ENCODE results near the gene WAC. TPM values are rescaled to one million over a fixed set of nuclear protein-coding genes. Genes with fewer than 3 reads are reported as not detected.

WAC gene
- total and polyA plus RNA-seq, 2 experiments from 2014 or later = 59.4 to 116 TPM

DNA sequence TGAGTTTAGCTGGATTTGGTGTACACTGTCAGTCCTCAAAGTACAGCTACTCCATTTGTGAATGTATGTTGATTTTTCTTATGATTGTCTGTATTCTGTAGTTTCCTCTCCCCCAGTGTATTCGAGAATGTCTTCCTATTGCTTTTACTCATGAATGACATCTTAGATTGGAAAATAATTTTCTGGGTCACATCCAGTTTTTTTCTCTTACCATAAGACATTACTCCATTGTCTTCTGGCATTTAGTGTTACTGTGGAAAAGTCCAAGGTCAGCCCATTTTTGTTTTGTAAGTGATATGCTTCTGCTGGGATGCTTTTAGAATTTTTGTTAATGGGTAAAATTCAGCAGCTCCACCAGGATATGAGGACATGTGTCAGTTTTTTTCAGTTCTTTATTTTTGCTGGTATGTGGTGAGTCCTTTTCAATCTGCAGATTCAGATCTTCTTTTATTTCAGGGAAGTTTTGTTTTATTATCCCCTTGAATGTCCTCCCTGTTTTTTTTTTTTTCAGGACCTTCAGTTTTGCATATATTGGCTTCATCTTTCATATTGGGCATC lies 33.6 kb downstream of the WAC start (continued):
- TF ChIP-seq, protein P1, sequence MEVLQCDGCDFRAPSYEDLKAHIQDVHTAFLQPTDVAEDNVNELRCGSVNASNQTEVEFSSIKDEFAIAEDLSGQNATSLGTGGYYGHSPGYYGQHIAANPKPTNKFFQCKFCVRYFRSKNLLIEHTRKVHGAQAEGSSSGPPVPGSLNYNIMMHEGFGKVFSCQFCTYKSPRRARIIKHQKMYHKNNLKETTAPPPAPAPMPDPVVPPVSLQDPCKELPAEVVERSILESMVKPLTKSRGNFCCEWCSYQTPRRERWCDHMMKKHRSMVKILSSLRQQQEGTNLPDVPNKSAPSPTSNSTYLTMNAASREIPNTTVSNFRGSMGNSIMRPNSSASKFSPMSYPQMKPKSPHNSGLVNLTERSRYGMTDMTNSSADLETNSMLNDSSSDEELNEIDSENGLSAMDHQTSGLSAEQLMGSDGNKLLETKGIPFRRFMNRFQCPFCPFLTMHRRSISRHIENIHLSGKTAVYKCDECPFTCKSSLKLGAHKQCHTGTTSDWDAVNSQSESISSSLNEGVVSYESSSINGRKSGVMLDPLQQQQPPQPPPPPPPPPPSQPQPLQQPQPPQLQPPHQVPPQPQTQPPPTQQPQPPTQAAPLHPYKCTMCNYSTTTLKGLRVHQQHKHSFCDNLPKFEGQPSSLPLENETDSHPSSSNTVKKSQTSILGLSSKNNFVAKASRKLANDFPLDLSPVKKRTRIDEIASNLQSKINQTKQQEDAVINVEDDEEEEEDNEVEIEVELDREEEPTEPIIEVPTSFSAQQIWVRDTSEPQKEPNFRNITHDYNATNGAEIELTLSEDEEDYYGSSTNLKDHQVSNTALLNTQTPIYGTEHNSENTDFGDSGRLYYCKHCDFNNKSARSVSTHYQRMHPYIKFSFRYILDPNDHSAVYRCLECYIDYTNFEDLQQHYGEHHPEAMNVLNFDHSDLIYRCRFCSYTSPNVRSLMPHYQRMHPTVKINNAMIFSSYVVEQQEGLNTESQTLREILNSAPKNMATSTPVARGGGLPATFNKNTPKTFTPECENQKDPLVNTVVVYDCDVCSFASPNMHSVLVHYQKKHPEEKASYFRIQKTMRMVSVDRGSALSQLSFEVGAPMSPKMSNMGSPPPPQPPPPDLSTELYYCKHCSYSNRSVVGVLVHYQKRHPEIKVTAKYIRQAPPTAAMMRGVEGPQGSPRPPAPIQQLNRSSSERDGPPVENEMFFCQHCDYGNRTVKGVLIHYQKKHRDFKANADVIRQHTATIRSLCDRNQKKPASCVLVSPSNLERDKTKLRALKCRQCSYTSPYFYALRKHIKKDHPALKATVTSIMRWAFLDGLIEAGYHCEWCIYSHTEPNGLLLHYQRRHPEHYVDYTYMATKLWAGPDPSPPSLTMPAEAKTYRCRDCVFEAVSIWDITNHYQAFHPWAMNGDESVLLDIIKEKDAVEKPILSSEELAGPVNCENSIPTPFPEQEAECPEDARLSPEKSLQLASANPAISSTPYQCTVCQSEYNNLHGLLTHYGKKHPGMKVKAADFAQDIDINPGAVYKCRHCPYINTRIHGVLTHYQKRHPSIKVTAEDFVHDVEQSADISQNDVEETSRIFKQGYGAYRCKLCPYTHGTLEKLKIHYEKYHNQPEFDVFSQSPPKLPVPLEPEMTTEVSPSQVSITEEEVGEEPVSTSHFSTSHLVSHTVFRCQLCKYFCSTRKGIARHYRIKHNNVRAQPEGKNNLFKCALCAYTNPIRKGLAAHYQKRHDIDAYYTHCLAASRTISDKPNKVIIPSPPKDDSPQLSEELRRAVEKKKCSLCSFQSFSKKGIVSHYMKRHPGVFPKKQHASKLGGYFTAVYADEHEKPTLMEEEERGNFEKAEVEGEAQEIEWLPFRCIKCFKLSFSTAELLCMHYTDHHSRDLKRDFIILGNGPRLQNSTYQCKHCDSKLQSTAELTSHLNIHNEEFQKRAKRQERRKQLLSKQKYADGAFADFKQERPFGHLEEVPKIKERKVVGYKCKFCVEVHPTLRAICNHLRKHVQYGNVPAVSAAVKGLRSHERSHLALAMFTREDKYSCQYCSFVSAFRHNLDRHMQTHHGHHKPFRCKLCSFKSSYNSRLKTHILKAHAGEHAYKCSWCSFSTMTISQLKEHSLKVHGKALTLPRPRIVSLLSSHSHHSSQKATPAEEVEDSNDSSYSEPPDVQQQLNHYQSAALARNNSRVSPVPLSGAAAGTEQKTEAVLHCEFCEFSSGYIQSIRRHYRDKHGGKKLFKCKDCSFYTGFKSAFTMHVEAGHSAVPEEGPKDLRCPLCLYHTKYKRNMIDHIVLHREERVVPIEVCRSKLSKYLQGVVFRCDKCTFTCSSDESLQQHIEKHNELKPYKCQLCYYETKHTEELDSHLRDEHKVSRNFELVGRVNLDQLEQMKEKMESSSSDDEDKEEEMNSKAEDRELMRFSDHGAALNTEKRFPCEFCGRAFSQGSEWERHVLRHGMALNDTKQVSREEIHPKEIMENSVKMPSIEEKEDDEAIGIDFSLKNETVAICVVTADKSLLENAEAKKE (CRISPR knock-in tag; IDR thresholded peaks at IDR 0.05) = no peak
- TF ChIP-seq ZNF331 (CRISPR knock-in tag; IDR thresholded peaks at IDR 0.05; ENCODE audit: low read depth) = no peak
- no peak for TF ChIP-seq ZNF114 (CRISPR knock-in tag; IDR thresholded peaks at IDR 0.05)
- no peak for TF ChIP-seq STAT1 (IDR thresholded peaks at IDR 0.05; ENCODE audit: unreplicated experiment)
- TF ChIP-seq, protein P2, sequence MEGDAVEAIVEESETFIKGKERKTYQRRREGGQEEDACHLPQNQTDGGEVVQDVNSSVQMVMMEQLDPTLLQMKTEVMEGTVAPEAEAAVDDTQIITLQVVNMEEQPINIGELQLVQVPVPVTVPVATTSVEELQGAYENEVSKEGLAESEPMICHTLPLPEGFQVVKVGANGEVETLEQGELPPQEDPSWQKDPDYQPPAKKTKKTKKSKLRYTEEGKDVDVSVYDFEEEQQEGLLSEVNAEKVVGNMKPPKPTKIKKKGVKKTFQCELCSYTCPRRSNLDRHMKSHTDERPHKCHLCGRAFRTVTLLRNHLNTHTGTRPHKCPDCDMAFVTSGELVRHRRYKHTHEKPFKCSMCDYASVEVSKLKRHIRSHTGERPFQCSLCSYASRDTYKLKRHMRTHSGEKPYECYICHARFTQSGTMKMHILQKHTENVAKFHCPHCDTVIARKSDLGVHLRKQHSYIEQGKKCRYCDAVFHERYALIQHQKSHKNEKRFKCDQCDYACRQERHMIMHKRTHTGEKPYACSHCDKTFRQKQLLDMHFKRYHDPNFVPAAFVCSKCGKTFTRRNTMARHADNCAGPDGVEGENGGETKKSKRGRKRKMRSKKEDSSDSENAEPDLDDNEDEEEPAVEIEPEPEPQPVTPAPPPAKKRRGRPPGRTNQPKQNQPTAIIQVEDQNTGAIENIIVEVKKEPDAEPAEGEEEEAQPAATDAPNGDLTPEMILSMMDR (conservative IDR thresholded peaks at IDR 0.05; ENCODE audit: low read depth in 2 of 2) = no peak
- no peak for TF ChIP-seq CREB1 (CRISPR knock-in tag; IDR thresholded peaks at IDR 0.05; ENCODE audit: low read depth)

DNA sequence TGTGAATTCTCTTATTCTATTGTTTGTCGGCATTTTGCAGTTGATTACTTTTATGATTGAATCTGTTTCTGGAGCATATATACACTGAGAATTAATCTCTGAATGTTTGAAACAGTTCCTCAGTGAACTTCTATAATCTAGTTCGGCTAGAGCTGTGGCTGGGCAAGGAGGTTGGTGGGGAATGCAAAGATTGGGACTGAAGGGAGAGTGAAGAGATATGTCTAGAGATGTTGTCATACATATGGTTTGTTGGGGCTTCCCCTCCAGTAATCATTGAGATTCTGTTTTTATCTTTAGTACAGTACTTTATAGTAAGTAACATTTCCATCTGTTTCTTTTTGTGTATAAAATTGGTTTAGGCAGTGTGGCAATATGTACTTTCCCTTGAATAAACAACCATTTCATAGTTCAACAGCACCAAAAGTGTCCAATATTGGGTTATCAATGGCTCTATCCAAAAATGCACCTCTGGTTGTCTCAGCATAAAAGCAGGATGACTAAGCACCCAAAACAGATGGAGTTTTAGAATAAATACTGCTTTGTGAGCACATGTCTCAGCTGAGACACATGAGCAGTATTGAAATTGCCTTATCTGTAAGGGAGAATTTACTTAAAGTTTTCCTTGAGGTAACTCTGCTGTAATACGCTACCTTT lies 36.7 kb downstream of the WAC start:
- Histone ChIP-seq H3K79me2 (replicated peaks; ENCODE audit: insufficient read depth) (peaks cover 100% of the 10 kb centered on the region), H3K4me1 (ENCODE audit: insufficient read depth) (peaks cover 23% of the 10 kb centered on the region; the same call in 1 of the 2 replicates), H4K20me1 (replicated peaks; ENCODE audit: insufficient read depth) (peaks cover 90% of the 10 kb centered on the region), H3K36me3 (ENCODE audit: insufficient read depth) (peaks cover 8% of the 10 kb centered on the region; the same call in 1 of the 2 replicates), H3K4me2 (no peak overlapping the region), H2AFZ (no peak overlapping the region), H3K27me3 (ENCODE audit: insufficient read depth) (no peaks in the 10 kb centered on the region), H3K27ac (ENCODE audit: low read depth) (no peak overlapping the region), H3K4me3 (no peak overlapping the region), H3K9me2 (ENCODE audit: insufficient read depth) (no peaks in the 10 kb centered on the region), H3F3A (replicated peaks; ENCODE audit: low read depth) (no peaks in the 10 kb centered on the region)
- Mint-ChIP-seq H3K27me3 (ENCODE audit: insufficient read depth, low read depth, poor library complexity) (no peaks in the 10 kb centered on the region), H3K4me1 (peaks cover 9% of the 10 kb centered on the region), H3K27ac (peak overlapping the region; percentile 12; the same call in 1 of the 2 replicates), H3K9me3 (no peaks in the 10 kb centered on the region), H3K36me3 (ENCODE audit: low read depth) (peaks cover 26% of the 10 kb centered on the region; the same call in 2 of the 3 replicates), H3K4me3 (no peak overlapping the region)
- DNase-seq (ENCODE audit: low spot score) (no peak), ATAC-seq (no peak)
- TF ChIP-seq NANOG (IDR thresholded peaks at IDR 0.05; ENCODE audit: borderline replicate concordance) = no peak
- no peak for TF ChIP-seq JUNB (IDR thresholded peaks at IDR 0.05; ENCODE audit: unreplicated experiment)
- no peak for TF ChIP-seq EZH2 (IDR thresholded peaks at IDR 0.05; ENCODE audit: low read depth, unreplicated experiment)
- TF ChIP-seq, protein P3, sequence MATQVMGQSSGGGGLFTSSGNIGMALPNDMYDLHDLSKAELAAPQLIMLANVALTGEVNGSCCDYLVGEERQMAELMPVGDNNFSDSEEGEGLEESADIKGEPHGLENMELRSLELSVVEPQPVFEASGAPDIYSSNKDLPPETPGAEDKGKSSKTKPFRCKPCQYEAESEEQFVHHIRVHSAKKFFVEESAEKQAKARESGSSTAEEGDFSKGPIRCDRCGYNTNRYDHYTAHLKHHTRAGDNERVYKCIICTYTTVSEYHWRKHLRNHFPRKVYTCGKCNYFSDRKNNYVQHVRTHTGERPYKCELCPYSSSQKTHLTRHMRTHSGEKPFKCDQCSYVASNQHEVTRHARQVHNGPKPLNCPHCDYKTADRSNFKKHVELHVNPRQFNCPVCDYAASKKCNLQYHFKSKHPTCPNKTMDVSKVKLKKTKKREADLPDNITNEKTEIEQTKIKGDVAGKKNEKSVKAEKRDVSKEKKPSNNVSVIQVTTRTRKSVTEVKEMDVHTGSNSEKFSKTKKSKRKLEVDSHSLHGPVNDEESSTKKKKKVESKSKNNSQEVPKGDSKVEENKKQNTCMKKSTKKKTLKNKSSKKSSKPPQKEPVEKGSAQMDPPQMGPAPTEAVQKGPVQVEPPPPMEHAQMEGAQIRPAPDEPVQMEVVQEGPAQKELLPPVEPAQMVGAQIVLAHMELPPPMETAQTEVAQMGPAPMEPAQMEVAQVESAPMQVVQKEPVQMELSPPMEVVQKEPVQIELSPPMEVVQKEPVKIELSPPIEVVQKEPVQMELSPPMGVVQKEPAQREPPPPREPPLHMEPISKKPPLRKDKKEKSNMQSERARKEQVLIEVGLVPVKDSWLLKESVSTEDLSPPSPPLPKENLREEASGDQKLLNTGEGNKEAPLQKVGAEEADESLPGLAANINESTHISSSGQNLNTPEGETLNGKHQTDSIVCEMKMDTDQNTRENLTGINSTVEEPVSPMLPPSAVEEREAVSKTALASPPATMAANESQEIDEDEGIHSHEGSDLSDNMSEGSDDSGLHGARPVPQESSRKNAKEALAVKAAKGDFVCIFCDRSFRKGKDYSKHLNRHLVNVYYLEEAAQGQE (IDR thresholded peaks at IDR 0.05; ENCODE audit: unreplicated experiment) = no peak
- TF ChIP-seq, protein P4, sequence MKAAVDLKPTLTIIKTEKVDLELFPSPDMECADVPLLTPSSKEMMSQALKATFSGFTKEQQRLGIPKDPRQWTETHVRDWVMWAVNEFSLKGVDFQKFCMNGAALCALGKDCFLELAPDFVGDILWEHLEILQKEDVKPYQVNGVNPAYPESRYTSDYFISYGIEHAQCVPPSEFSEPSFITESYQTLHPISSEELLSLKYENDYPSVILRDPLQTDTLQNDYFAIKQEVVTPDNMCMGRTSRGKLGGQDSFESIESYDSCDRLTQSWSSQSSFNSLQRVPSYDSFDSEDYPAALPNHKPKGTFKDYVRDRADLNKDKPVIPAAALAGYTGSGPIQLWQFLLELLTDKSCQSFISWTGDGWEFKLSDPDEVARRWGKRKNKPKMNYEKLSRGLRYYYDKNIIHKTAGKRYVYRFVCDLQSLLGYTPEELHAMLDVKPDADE (IDR thresholded peaks at IDR 0.05) = no peak
- TF ChIP-seq ZNF331 (CRISPR knock-in tag; IDR thresholded peaks at IDR 0.05; ENCODE audit: low read depth) = no peak
- no peak for TF ChIP-seq POLR2AphosphoS5 (IDR thresholded peaks at IDR 0.05; ENCODE audit: low read depth)
- no peak for TF ChIP-seq CREB1 (CRISPR knock-in tag; IDR thresholded peaks at IDR 0.05; ENCODE audit: low read depth)
